HG02623 (cell line): ENCODE results near the gene ATP13A3.

ENCODE experiments used
- ATAC-seq: cut with Tn5 transposase; IDR thresholded peaks from one replicate; pipeline ENCODE4 v1.9.1; 2021; ENCODE audit warnings: moderate library complexity; ENCODE audit not compliant: unreplicated experiment

The ATP13A3 gene

DNA sequence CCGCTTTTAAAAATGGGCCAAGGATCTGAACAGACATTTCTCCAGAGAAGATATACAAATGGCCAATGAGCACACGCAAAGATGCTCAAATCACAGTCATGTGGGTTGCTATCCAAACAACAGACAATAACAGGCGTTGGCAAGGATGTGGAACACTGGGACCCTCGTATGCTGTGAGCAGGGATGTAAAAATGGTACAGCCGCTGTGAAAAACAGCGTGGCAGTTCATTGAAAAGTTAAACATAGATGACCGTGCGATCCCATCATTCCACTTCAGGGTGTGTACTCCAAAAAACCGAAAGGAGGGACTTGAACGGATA is 110.6 kb downstream of the ATP13A3 start:
- no peak for ATAC-seq

DNA sequence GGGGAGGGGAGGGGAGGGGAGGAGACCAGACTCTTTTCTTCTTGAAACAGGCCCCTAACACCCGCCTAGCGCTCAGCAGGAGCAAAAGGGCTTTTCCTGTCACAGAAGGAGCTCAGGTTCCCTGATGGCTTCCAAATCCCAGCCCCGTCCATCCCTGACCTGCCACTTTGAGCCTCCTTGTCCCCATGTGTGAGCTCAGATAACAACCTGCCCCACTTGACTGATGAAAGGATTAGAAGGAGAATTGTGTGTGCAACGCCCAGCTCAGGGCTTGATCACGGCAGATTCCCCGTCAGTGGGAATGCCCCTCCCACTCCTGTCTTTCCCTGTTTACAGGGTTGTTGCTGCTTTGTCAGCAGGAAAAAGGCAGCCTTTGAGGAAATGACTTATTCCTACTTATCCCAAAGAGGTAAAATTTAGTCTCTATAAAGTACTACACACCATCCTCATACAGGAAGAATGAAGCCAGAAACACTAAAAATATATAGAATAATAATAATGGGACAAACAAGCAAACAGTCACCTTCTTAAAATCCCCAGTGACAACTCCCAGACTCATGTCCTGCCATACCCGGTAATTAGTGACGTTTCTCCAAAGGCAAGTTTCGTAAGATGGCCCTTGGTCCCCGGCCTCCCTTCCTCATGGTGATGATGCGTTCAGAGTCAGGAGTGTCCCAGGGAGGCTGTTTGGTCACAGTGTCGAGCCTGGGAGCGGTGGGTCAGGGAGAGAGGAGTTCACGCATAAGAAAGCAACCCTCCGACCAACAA is 111.1 kb downstream of the ATP13A3 start:
- ATAC-seq = no peak

DNA sequence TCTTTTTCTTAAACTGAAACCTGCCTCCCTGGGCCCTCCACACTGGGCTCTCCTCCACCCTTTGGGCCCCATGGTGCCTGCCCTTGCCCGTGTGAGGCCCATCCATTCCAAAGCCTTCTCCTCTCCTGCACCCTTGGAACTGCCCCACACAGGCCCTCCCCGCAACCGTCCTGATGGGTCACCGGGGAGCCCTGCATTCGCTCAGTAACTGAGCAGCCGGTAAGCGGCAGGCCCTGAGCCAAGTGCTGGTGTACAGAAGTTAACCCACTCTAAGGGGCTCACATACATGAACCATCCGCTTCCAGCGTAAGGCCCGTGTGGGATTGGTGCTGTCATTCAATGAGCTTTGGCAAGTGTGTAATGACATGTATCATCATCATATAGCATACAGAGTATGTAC is 111.9 kb downstream of the ATP13A3 start:
- no peak for ATAC-seq

DNA sequence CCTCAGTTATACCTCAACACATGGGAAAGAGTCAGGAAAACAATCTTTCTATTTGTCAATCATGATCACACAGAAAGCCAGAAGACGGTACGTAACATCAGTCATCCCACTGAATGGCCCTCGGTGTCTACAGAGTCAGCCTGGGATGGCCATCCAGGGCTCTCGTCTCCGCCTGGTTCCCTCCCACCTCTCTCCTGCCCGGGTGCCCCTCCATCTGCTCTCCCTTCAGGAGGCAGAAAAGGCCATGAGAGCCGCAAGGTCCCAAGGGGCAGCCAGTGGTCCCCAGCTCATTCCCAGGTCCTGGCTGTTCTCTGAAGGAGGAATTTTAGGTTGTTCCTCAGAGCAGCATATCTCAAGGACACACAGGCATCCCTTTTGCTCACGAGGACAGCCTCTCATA is 112.9 kb downstream of the ATP13A3 start:
- ATAC-seq = no peak

DNA sequence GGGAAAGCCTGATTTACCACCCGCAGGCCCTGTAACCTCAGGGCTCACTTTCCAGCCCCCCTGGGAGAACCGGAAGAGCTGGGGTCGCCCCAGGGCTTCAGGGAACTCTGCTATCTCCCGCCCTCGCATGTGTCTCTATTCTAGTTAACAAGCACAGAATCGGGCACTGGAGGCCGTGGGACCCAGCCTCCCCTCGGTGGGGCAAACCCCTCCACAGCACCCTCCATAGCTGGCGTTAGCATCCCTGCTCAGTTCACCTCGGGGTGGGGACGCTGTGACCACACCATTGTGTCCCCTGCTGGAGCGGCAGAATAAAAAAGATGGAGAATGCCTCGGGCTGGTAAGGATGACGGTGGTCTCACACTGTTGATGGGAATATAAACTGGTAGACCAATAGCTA is 113.8 kb downstream of the ATP13A3 start:
- no peak for ATAC-seq

DNA sequence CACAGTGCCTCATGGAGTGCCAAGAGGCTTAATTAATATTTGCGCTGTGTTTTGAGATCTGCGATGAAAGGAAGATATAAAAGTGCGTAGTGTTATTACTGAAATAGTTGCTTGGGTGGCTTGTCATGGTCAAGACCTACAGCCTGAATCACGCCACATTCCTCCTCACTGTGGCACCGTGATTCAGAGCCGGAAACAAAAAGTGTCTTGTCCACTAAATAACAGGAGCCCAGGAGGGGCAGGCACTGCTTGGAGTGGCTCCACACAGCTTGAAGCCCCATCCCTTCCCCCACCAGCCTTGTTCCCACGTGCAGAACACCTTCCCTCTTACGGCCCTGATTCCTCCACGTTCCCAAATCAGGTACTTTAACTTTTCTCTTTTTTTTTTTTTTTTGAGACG is 116.0 kb downstream of the ATP13A3 start:
- no peak for ATAC-seq

DNA sequence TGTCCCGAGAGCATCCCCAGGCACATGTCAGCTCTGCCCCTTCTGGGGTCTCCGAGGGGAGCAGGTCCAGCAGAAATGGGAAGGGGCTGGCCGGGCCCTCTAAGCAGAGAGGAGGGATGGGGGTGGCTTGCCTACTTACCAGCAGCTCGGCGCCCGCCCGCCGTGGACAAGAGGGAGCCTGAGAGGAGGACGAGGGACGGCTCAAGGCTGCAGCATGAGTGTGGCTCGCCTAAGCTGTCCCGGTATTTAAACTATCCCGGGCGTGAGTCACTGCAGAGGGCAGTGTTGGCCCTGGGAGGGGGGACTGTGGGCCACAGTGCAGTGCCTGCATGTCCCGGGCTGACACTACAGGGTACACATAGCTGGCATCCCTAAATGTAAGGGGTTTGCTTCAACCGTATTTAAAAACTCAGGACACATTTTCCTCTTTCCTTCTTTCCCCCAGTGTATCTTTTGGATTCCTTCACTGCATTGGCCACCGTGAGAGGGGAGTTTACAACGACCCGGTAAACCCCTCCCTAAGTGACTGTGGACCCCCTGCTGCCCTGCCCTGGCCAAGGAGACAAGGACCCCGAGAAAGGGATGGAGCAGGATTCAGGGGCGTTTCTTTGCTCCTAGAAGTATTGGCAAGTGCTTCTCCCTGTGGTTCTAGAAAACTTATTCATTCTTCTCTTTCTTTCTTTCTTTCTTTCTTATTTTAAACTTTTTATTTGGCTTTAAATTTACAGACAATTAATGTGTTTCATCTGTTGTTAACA is 117.1 kb downstream of the ATP13A3 start, which contains the start of gene LRRC15:
Gene LRRC15, minus strand, starts transcription at position 222 of the 758 bp plus-strand sequence. CDS start 8,700 bp downstream, outside the sequence.
- no peak for ATAC-seq

DNA sequence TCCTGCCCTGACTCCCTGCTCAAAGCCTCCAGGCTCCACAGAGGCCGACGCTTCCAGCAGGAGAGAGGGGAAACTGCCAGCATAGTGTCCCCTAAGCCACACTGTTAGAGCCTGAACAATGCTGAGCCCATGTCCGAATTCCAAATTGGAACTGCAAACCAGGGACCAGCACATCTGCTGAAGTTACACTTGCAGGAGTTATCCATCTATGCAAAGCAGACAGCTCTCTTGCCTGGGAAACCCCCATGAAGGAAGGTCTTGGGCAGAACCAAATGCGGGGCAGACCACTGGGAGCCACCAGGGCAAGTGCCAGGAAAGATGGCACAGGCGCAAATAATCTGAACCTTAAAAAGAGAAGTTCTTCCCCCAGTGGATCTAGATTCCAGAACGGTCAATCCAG is 117.9 kb downstream of the ATP13A3 start:
- ATAC-seq = no peak

DNA sequence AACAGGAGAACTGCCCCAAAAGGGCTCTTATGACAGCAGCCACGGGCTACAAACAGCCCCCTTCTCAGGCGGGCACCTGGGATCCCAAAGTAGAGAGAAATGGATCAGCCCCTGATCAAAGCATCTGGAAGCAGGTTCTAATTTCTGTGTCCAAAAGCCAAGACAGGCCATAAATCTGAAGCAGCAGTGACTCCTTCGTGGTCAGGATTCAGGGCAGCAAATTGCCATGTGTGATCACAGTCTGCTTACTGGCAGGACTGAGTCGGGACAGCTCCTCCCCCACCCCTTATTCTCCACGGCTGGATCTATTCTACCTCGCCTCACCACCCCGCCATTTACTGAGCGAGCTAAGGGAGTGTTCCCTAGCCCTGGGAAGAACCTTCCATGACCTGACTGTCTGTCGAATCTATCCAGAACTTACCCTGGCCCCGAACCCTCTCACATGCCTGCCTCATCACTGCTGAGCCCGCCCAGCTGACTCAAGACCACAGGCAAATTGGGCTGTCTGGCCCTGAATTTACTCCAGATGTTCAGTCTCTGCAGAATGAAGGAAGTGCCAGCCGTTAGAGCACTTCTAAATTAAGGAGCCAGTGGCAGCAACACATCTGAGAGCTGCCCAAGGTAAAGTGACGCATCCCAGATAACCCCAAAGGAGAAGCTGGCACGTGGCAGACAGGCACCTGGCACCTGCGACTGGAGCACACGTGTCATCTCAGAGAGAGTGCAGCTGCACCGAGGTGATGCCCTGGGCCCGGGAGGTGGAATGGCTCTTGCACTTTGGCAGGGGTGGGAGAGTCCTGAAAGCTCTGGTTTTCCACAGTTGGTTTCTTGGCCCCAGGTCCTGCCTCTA is 118.6 kb downstream of the ATP13A3 start:
- no peak for ATAC-seq

DNA sequence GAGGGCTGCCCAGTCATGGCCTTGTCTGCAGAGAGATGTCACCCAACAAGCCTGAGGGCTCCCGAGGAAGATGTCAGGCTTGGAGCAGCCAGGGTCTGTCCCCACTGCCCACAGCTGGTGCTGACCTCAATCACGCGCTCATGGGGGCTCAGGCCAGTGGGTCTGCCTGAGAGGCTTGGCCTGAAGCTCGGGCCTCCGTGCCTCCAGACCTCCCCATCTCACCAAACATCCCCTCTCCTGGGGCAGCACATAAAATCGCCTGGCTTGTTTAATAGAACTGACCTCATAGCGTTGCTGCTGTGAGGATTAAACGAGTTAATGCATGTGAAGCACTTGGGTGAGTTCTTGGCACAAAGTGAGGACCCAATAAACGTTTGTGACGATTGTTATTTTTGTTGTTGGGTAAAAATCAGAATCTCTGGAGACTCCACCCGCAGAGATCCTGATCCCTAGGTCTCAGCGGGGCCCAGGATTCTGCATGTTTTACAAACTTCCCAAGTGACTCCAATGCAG is 120.8 kb downstream of the ATP13A3 start:
- ATAC-seq = no peak

DNA sequence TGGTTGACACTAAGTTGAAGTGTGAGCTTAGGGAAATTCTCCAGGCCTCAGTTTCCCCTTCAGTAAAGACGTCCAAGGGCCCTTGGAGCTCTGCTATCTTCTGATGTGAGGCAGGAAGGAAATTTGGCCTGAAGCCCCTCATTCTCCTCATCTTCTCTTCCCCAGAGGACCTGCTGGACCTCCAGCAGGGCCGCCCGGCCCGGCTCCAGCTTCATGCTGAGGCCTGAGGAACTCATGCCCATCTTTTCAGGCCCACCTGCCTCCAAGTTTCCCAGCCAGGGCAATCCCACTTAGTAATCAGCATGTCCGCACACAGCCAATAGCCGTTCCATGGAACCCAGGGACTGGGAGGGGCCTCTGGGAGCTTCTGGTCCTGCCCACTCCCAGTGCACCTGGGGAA is 121.3 kb downstream of the ATP13A3 start:
- no peak for ATAC-seq

DNA sequence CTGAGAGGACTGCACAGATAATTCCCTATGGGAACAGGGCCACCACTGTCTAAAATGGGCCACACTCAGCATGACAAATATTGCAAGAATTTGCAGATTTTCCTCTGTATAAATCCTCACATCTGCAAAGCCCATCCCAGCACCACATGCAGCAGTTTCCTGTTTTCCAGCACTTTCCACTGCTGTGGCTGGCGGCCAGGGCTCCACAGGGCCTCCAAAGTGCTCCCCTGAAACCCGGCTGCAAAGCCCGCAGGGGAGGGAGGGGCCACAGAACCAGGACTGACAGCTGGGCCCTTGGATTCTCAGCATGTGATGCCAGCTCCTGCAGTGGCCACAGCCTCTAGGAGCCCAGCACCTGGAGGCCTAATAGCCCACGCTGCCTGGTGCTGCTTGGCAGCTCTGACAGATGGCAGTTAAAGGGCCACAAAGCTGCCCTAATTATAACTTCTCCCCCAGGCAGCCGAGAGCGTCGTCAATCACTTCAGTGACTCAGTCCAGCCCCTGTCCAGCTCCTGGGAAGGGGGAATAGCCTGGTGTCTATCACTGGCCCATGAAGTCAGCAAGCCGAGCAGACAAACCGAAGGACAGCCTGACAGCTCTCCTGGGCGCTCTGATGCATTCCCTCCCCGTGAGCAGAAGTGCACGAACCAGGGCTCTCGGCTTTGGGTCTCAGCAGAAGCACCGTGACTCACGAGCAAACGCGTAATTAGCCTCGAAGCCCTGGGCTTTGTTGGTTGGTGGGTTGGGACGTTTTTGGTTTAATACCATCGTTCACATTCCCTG is 122.0 kb downstream of the ATP13A3 start:
- ATAC-seq = no peak

DNA sequence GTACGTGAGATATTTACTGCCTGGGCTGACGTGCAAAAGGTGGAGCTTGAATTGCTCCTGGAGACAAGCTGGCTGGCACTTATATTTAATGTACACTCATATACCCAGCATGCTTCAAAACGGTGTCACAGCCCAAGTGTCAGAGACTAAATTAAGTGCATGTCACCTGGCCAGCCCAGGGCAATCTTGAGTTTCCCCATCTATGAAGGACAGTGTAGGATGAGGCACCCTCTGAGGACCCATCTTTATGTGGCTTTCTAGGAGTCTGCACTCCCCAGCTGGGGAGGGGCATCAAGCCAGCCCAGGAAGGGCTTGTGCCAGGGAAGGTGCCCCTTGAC is 122.5 kb downstream of the ATP13A3 start:
- ATAC-seq = no peak

DNA sequence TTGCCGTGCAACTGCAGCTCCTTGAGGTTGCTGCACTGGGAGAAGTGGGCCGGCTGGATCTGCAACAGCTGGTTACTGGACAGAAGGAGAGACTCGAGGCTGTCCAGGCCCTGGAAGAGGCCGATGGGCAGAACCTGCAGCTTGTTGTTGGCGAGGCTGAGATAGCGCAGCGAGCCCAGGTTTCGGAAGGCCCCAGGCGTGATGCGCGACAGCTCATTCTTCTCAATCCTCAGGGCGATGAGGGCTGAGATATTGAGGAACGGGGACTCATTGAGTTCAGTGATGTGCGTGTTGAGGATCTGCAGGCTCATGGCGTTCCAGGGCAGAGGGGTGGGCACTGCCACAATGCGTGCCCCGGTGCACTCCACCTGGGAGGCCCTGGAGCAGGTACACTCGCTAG is 126.2 kb downstream of the ATP13A3 start:
- ATAC-seq = no peak

DNA sequence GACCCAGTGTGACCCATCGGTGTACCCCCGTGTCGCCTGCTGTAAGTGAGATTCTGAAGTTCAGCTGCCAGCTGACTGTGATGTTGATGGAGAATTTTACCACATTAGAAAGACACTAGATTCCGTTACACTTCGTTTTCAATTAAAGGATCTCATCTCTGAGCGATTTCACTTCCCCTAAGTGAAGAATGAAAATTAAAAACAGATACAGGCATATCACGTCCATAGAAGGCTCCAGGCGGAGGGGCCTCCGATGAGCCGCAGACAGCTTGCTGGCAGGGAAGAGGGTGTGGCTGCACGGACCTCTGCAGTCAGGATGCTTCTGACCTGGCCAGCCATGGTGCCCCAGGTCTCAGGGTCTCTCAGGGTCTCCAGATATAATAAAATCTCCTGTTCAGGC is 129.1 kb downstream of the ATP13A3 start:
- no peak for ATAC-seq

DNA sequence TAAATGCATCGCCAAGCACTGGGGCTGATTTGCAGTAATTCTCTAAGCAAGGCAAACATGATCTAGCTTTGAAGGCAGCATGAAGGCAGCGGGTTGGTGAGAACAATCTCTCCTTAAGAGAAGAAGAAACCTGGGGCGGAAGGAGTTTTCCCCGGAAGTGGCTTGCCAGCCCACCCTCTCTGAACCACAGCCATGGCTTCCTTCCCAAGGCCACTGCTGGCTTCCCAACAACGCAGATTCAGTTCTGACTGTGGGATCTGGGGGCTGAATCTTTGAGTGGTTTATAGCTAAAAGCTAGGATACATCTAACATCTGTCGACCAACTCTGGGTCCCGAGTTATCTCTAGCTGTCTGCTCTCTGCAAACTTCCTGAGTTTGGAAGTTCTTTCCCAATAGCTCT is 131.4 kb downstream of the ATP13A3 start:
- ATAC-seq = no peak

DNA sequence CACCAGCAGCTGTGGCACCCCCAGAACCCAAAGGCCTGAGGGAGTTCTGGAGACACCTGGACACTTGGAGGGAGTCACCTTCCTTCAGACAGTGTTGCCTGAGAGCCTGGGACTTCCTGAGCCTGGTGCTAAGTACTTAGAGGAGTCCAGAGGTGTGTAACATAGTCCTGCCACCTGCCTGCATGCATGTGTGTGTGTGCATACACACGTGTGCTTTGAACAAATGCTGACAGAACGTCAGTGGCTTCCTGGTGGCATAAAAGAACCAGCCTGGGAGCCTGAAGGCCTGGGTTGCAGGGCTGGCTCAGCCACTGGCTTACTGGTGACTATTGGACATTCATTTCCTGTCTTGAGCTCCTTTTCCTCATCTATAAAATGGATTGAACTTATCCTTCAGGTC is 132.5 kb downstream of the ATP13A3 start:
- ATAC-seq = no peak
